ENCODE measurements around the gene UBE2E2.

- no peak for TF ChIP-seq CTCF (optimal IDR thresholded peaks at IDR 0.05 in 1 of 3, IDR thresholded peaks at IDR 0.05 in 1 of 3, conservative IDR thresholded peaks at IDR 0.05 in 1 of 3; ENCODE audit: extremely low read depth in 1 of 3, insufficient read depth in 2 of 3, low read length in 3 of 3)
- no peak for TF ChIP-seq EZH2 (IDR thresholded peaks at IDR 0.05; ENCODE audit: low read length)
These were observed 32.1 kb downstream of the UBE2E2 start for GRCh38 chr3:23235264-23235663.

Measured in keratinocyte (primary cell).